OCI-LY1 (cell line): Measurements from ENCODE around the gene MSH3.
"Not testable (repeated sequence)": the region's sequence is repeated elsewhere in the genome, so short reads cannot be mapped to it uniquely, and the experiment has no call there.

Source experiments
- H2AFZ ChIP-seq: fragments of 200-600 bp; sonication (generic), shearing (Covaris generic); 2 replicates; pipeline ENCODE4 v1.6.0; 2014; ENCODE audit warnings: antibody characterized with exemption, mild to moderate bottlenecking, low read length
- H3F3A ChIP-seq: fragments of 200-600 bp; sonication (generic), shearing (Covaris generic); 2 replicates; pipeline ENCODE4 v1.6.0; 2014; ENCODE audit warnings: mild to moderate bottlenecking, antibody characterized with exemption, low read length, moderate library complexity; ENCODE audit not compliant: insufficient read depth
- H3K27ac ChIP-seq: fragments of 200-600 bp; sonication (generic); 2 replicates; pipeline ENCODE4 v1.5.1; 2014; ENCODE audit warnings: low read length, mixed run types, mild to moderate bottlenecking, low read depth; ENCODE audit not compliant: poor library complexity, severe bottlenecking
- H3K27me3 ChIP-seq: fragments of 200-600 bp; sonication (generic); 2 replicates; pipeline ENCODE4 v1.6.0; 2014; ENCODE audit warnings: antibody characterized with exemption, mild to moderate bottlenecking, low read length, moderate library complexity; ENCODE audit not compliant: insufficient read depth
- H3K36me3 ChIP-seq: fragments of 200-600 bp; sonication (generic); 2 replicates; pipeline ENCODE4 v1.6.1; 2014; ENCODE audit warnings: mild to moderate bottlenecking, antibody characterized with exemption, low read length, moderate library complexity, mixed read lengths; ENCODE audit not compliant: insufficient read depth
- H3K4me1 ChIP-seq: fragments of 200-600 bp; sonication (generic); 2 replicates; pipeline ENCODE4 v1.5.1; 2014; ENCODE audit warnings: mild to moderate bottlenecking, low read length, moderate library complexity; ENCODE audit not compliant: insufficient read depth, severe bottlenecking
- H3K4me2 ChIP-seq: fragments of 200-600 bp; sonication (generic), shearing (Covaris generic); 2 replicates; pipeline ENCODE4 v1.6.1; 2014; ENCODE audit warnings: low read length
- H3K4me3 ChIP-seq: fragments of 200-600 bp; sonication (generic); 2 replicates; pipeline ENCODE4 v1.5.1; 2014; ENCODE audit warnings: low read length, low read depth, mild to moderate bottlenecking, mixed read lengths; ENCODE audit not compliant: poor library complexity, severe bottlenecking
- H3K79me2 ChIP-seq: fragments of 200-600 bp; shearing (Covaris generic); 2 replicates; pipeline ENCODE4 v1.6.1; 2016; ENCODE audit warnings: mixed run types, low read length, mixed read lengths; ENCODE audit not compliant: insufficient read depth
- H3K9ac ChIP-seq: fragments of 200-600 bp; sonication (generic), shearing (Covaris generic); 2 replicates; pipeline ENCODE4 v1.6.1; 2014; ENCODE audit warnings: mild to moderate bottlenecking, low read length, mixed read lengths
- H3K9me2 ChIP-seq: fragments of 200-600 bp; sonication (generic), shearing (Covaris generic); 2 replicates; pipeline ENCODE4 v1.6.1; 2014; ENCODE audit warnings: low read depth, mild to moderate bottlenecking, low read length, mixed read lengths
- H3K9me3 ChIP-seq: fragments of 200-600 bp; shearing (Covaris generic); 2 replicates; pipeline ENCODE4 v1.6.1; 2014; ENCODE audit warnings: low read length, mixed read lengths
- H4K20me1 ChIP-seq: fragments of 200-600 bp; sonication (generic), shearing (Covaris generic); 2 replicates; pipeline ENCODE4 v1.6.0; 2016; ENCODE audit warnings: mild to moderate bottlenecking, low read length; ENCODE audit not compliant: insufficient read depth
- CTCF ChIP-seq: fragments of 200-600 bp; sonication (generic), shearing (Covaris generic); IDR thresholded peaks from 2 replicates; pipeline ENCODE4 v1.5.1; 2017; ENCODE audit warnings: mild to moderate bottlenecking, antibody characterized with exemption, low read length, moderate library complexity, mixed read lengths
- EZH2 ChIP-seq: fragments of 200-600 bp; sonication (generic), shearing (Covaris generic); IDR thresholded peaks from 2 replicates; pipeline ENCODE4 v1.8.0; 2017; ENCODE audit warnings: borderline replicate concordance, mixed run types, mild to moderate bottlenecking, antibody characterized with exemption, low read length, moderate library complexity, mixed read lengths

MSH3 gene

GRCh38 chr5:80874162-80874561 lies 219.7 kb downstream of the MSH3 start:
- Histone ChIP-seq H3K79me2 (no peaks in the 10 kb centered on the region), H3K9ac (no peak overlapping the region), H3K27ac (no peak overlapping the region), H3K4me2 (no peak overlapping the region), H3K9me2 (no peaks in the 10 kb centered on the region), H3K27me3 (no peaks in the 10 kb centered on the region), H3K36me3 (peaks cover 9% of the 10 kb centered on the region; the same call in 1 of the 2 replicates), H3K4me3 (no peak overlapping the region), H3K9me3 (no peaks in the 10 kb centered on the region), H3F3A (no peaks in the 10 kb centered on the region), H2AFZ (no peak overlapping the region), H3K4me1 (no peaks in the 10 kb centered on the region), H4K20me1 (no peaks in the 10 kb centered on the region)
- TF ChIP-seq CTCF (no peak), EZH2 (no peak)

- H3K9ac ChIP-seq, result no peak overlapping the region
- no peaks in the 10 kb centered on the region for H3K9me2 ChIP-seq
- H3K4me3 ChIP-seq, result no peak overlapping the region
These were observed 223.1 kb downstream of the MSH3 start for GRCh38 chr5:80877592-80877991.

GRCh38 chr5:80881726-80882125 lies 227.3 kb downstream of the MSH3 start:
- H3K4me3 ChIP-seq, result no peak overlapping the region
- H3K79me2 ChIP-seq, result no peaks in the 10 kb centered on the region
- no peak overlapping the region for H3K27ac ChIP-seq
- H3K4me1 ChIP-seq, result no peaks in the 10 kb centered on the region
- H3K9me3 ChIP-seq, result no peaks in the 10 kb centered on the region
- H3K9me2 ChIP-seq, result no peaks in the 10 kb centered on the region
- no peak for TF ChIP-seq CTCF
- TF ChIP-seq EZH2, result no peak
- H2AFZ ChIP-seq, result no peak overlapping the region
- H3K4me2 ChIP-seq, result no peak overlapping the region
- no peak overlapping the region for H3K9ac ChIP-seq
- H4K20me1 ChIP-seq, result no peaks in the 10 kb centered on the region
- H3K36me3 ChIP-seq, result peaks cover 9% of the 10 kb centered on the region; the same call in 1 of the 2 replicates
- H3F3A ChIP-seq, result no peaks in the 10 kb centered on the region
- H3K27me3 ChIP-seq, result no peaks in the 10 kb centered on the region

More at GRCh38 chr5:80877592-80877991, 223.1 kb downstream of the MSH3 start:
- H4K20me1 ChIP-seq, result no peaks in the 10 kb centered on the region
- no peaks in the 10 kb centered on the region for H3K79me2 ChIP-seq
- TF ChIP-seq EZH2 (no peak), CTCF (no peak)
- H3K27ac ChIP-seq, result no peak overlapping the region
- H2AFZ ChIP-seq, result no peak overlapping the region
- H3F3A ChIP-seq, result no peaks in the 10 kb centered on the region
- no peaks in the 10 kb centered on the region for H3K9me3 ChIP-seq
- no peaks in the 10 kb centered on the region for H3K27me3 ChIP-seq
- H3K4me2 ChIP-seq, result no peak overlapping the region
- H3K4me1 ChIP-seq, result no peaks in the 10 kb centered on the region
- H3K36me3 ChIP-seq, result peaks cover 9% of the 10 kb centered on the region; the same call in 1 of the 2 replicates

- H3K9me3 ChIP-seq, H3K4me3 ChIP-seq, H3K27me3 ChIP-seq, H3F3A ChIP-seq, H3K9me2 ChIP-seq, H3K36me3 ChIP-seq, H3K4me2 ChIP-seq, H3K27ac ChIP-seq, H3K9ac ChIP-seq, H4K20me1 ChIP-seq, H3K79me2 ChIP-seq, H3K4me1 ChIP-seq, H2AFZ ChIP-seq: not testable (repeated sequence)
These were observed 228.9 kb downstream of the MSH3 start for GRCh38 chr5:80883390-80883789.
